ENCODE data around the gene LAMP5. TPM values are rescaled to one million over a fixed set of nuclear protein-coding genes. Genes with fewer than 3 reads are reported as not detected.

Gene LAMP5
- total RNA-seq, 1 donor from 2014 or later, result 3.2 TPM

DNA sequence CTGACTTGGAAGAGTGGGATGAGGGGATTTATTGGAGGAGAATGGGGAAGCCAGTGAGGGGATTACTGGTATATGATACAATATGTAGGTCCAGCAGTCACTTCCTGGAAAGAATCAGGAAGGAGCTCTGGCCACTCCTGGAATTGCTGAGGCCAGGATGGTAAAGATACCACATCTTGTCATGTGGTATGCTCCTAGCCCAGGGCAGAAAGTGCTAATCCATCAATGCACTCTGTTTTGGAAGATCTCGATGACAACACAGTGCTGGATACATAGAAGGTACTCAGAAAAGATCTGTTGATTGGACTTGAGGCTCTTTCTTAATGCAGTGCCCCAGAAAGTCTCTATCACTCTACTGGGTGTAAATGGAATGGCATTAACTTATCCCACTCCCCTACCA lies 52.6 kb downstream of the LAMP5 start:
- Histone ChIP-seq H3K79me2 (ENCODE audit: low read depth) (no peaks in the 10 kb centered on the region), H3F3A (ENCODE audit: low read depth) (peaks cover 1% of the 10 kb centered on the region), H3K4me2 (no peak overlapping the region), H3K9ac (no peak overlapping the region), H4K20me1 (ENCODE audit: low read depth) (no peaks in the 10 kb centered on the region), H3K27ac (no peak overlapping the region), H3K27me3 (peaks cover 33% of the 10 kb centered on the region), H3K4me1 (peaks cover 18% of the 10 kb centered on the region), H3K36me3 (no peaks in the 10 kb centered on the region), H3K4me3 (no peak overlapping the region), H2AFZ (replicated peaks) (no peak overlapping the region), H3K9me3 (ENCODE audit: low read depth) (no peaks in the 10 kb centered on the region)
- H3K27ac Mint-ChIP-seq, result no peak overlapping the region
- no peak overlapping the region for H3K4me3 Mint-ChIP-seq
- DNase-seq (ENCODE audit: low spot score), result no peak
- H3K4me1 Mint-ChIP-seq, result peaks cover 9% of the 10 kb centered on the region
- no peaks in the 10 kb centered on the region for H3K36me3 Mint-ChIP-seq
- H3K9me3 Mint-ChIP-seq, result peaks cover 1% of the 10 kb centered on the region
- peaks cover 18% of the 10 kb centered on the region for H3K27me3 Mint-ChIP-seq (ENCODE audit: insufficient read depth, low read depth)
- TF ChIP-seq, protein P1, sequence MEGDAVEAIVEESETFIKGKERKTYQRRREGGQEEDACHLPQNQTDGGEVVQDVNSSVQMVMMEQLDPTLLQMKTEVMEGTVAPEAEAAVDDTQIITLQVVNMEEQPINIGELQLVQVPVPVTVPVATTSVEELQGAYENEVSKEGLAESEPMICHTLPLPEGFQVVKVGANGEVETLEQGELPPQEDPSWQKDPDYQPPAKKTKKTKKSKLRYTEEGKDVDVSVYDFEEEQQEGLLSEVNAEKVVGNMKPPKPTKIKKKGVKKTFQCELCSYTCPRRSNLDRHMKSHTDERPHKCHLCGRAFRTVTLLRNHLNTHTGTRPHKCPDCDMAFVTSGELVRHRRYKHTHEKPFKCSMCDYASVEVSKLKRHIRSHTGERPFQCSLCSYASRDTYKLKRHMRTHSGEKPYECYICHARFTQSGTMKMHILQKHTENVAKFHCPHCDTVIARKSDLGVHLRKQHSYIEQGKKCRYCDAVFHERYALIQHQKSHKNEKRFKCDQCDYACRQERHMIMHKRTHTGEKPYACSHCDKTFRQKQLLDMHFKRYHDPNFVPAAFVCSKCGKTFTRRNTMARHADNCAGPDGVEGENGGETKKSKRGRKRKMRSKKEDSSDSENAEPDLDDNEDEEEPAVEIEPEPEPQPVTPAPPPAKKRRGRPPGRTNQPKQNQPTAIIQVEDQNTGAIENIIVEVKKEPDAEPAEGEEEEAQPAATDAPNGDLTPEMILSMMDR (IDR thresholded peaks at IDR 0.05), result no peak

GRCh38 chr20:9570612-9571011 lies 56.2 kb downstream of the LAMP5 start:
- H3K4me2 ChIP-seq, result no peak overlapping the region
- no peak overlapping the region for H2AFZ ChIP-seq (replicated peaks)
- Mint-ChIP-seq H3K4me3 (no peak overlapping the region), H3K36me3 (no peaks in the 10 kb centered on the region), H3K27me3 (ENCODE audit: insufficient read depth, low read depth) (peaks cover 20% of the 10 kb centered on the region), H3K4me1 (peaks cover 39% of the 10 kb centered on the region), H3K9me3 (peaks cover under 1% of the 10 kb centered on the region), H3K27ac (no peak overlapping the region)
- H3F3A ChIP-seq (ENCODE audit: low read depth), result peaks cover 38% of the 10 kb centered on the region
- H3K9me3 ChIP-seq (ENCODE audit: low read depth), result no peaks in the 10 kb centered on the region
- no peak overlapping the region for H3K4me3 ChIP-seq
- peaks cover 33% of the 10 kb centered on the region for H3K27me3 ChIP-seq
- no peaks in the 10 kb centered on the region for H4K20me1 ChIP-seq (ENCODE audit: low read depth)
- no peaks in the 10 kb centered on the region for H3K79me2 ChIP-seq (ENCODE audit: low read depth)
- H3K9ac ChIP-seq, result no peak overlapping the region
- TF ChIP-seq EZH2 (IDR thresholded peaks at IDR 0.05), result no peak
- TF ChIP-seq, protein P1 (IDR thresholded peaks at IDR 0.05), result no peak
- no peak for TF ChIP-seq EZH2phosphoT487 (IDR thresholded peaks at IDR 0.05)
- H3K36me3 ChIP-seq, result no peaks in the 10 kb centered on the region
- no peak overlapping the region for H3K27ac ChIP-seq
- H3K4me1 ChIP-seq, result peaks cover 53% of the 10 kb centered on the region
- no peak for DNase-seq (ENCODE audit: low spot score)

- H3K36me3 ChIP-seq, result no peaks in the 10 kb centered on the region
- no peak overlapping the region for H3K27ac Mint-ChIP-seq
- peak overlapping the region; percentile 32 for H3K4me3 Mint-ChIP-seq
- H3K79me2 ChIP-seq (ENCODE audit: low read depth), result no peaks in the 10 kb centered on the region
- no peak for DNase-seq (ENCODE audit: low spot score)
- H3K27me3 ChIP-seq, result peaks cover 33% of the 10 kb centered on the region
- H3K4me3 ChIP-seq, result no peak overlapping the region
- no peaks in the 10 kb centered on the region for H3K9me3 Mint-ChIP-seq
- H3K36me3 Mint-ChIP-seq, result no peaks in the 10 kb centered on the region
- no peaks in the 10 kb centered on the region for H3K9me3 ChIP-seq (ENCODE audit: low read depth)
- no peak overlapping the region for H2AFZ ChIP-seq (replicated peaks)
- peak overlapping the region; percentile 88 for H3K4me2 ChIP-seq
- peaks cover 40% of the 10 kb centered on the region for H3F3A ChIP-seq (ENCODE audit: low read depth)
- peaks cover 65% of the 10 kb centered on the region for H3K4me1 ChIP-seq
- no peak overlapping the region for H3K9ac ChIP-seq
- TF ChIP-seq EZH2 (IDR thresholded peaks at IDR 0.05), result no peak
- TF ChIP-seq EZH2phosphoT487 (IDR thresholded peaks at IDR 0.05), result no peak
- TF ChIP-seq, protein P1 (IDR thresholded peaks at IDR 0.05), result no peak
- H3K4me1 Mint-ChIP-seq, result peaks cover 41% of the 10 kb centered on the region
- H4K20me1 ChIP-seq (ENCODE audit: low read depth), result no peaks in the 10 kb centered on the region
- H3K27me3 Mint-ChIP-seq (ENCODE audit: insufficient read depth, low read depth), result peaks cover 20% of the 10 kb centered on the region
- H3K27ac ChIP-seq, result no peak overlapping the region
Measured at GRCh38 chr20:9571783-9572182, 57.4 kb downstream of the LAMP5 start.
